Prostate gland (tissue), 2 donors: Measurements from ENCODE around the gene NLGN3. TPM values are rescaled to one million over a fixed set of nuclear protein-coding genes. Genes with fewer than 3 reads are reported as not detected.

ENCODE experiments used
- DNase-seq: peaks from one replicate; pipeline ENCODE4 v3.0.0-alpha.2; 2019; ENCODE audit warnings: low spot score
- H3K27ac ChIP-seq, 2 donors: fragments of 200-600 bp; sonication (generic); 2 replicates each; pipeline ENCODE4 v1.5.1; 2017 to 2019
- H3K27me3 ChIP-seq: fragments of 200-600 bp; sonication (generic); replicated peaks from 2 replicates; pipeline ENCODE4 v1.5.1; 2019; ENCODE audit not compliant: insufficient read depth
- H3K36me3 ChIP-seq, 2 donors: fragments of 200-600 bp; sonication (generic); 1 replicate in 1 of 2; 2 replicates in 1 of 2; pipeline versions ENCODE4 v1.5.1 to v1.8.1; 2017 to 2019
- H3K4me1 ChIP-seq: fragments of 200-600 bp; sonication (generic); replicated peaks from 2 replicates; pipeline ENCODE4 v1.5.1; 2019
- H3K4me3 ChIP-seq, 2 donors: fragments of 200-600 bp; sonication (generic); 2 replicates each; pipeline ENCODE4 v1.5.1; 2017 to 2019
- H3K9me3 ChIP-seq: fragments of 200-600 bp; sonication (generic); 2 replicates; pipeline ENCODE4 v1.5.1; 2017
- POLR2A ChIP-seq: fragments of 450-650 bp; IDR thresholded peaks from one replicate; pipeline ENCODE4 v1.6.1; 2016; ENCODE audit warnings: antibody characterized with exemption, mild to moderate bottlenecking
- POLR2AphosphoS5 ChIP-seq: sonication (generic); formaldehyde crosslinking; IDR thresholded peaks from one replicate; pipeline ENCODE4 v1.6.1; 2017; ENCODE audit warnings: antibody characterized with exemption
- WGBS: methylation state at CpG from one replicate; pipeline ENCODE4 v1.1.5; 2018; 5-methylcytosine and 5-hydroxymethylcytosine counted together
- intact Hi-C: fragments of 100-400 bp; cut with DNase I; formaldehyde crosslinking; loops from one replicate; pipeline ENCODE4 v1.14.2; 2022
- total RNA-seq, 2 donors: library from RNA; depleted of rRNA; stranded (reverse); fragments of >200 nt; gene quantifications; one replicate each; pipeline ENCODE4 v1.1.0, GENCODE V29; 2016
- TF ChIP-seq, protein P1 (sequence below), 4 experiments: fragments of 200-600 bp in 2 of 4; fragments of 450-650 bp in 2 of 4; sonication (generic) in 2 of 4; IDR thresholded peaks; 1 replicate in 3 of 4; 2 replicates in 1 of 4; pipeline ENCODE4 v1.5.1; 2016 to 2019; ENCODE audit warnings: antibody characterized with exemption in 4 of 4, mild to moderate bottlenecking in 2 of 4, moderate library complexity in 2 of 4

NLGN3 gene
- total RNA-seq, 2 donors from 2014 or later: 1.4 to 9.4 TPM

DNA sequence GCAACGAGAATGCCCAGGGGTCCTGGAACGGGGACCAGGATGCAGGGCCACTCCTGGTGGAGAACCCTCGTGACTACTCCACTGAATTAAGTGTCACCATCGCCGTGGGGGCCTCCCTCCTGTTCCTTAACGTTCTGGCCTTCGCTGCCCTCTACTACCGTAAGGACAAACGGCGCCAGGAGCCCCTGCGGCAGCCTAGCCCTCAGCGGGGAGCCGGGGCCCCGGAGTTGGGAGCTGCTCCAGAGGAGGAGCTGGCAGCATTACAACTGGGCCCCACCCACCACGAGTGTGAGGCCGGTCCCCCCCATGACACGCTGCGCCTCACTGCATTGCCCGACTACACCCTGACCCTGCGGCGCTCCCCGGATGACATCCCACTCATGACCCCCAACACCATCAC lies 24.9 kb downstream of the NLGN3 start:
- Histone ChIP-seq H3K9me3 (no peaks in the 10 kb centered on the region), H3K27me3 (no peaks in the 10 kb centered on the region), H3K4me1 (no peaks in the 10 kb centered on the region), H3K36me3 (no peaks in the 10 kb centered on the region), H3K4me3 (no peak overlapping the region), H3K27ac (no peak overlapping the region)
- intact Hi-C loops: no loop called here
- WGBS: 86% methylated on average over 14 of the region's 22 CpGs
- no peak for TF ChIP-seq POLR2AphosphoS5
- TF ChIP-seq, protein P1, sequence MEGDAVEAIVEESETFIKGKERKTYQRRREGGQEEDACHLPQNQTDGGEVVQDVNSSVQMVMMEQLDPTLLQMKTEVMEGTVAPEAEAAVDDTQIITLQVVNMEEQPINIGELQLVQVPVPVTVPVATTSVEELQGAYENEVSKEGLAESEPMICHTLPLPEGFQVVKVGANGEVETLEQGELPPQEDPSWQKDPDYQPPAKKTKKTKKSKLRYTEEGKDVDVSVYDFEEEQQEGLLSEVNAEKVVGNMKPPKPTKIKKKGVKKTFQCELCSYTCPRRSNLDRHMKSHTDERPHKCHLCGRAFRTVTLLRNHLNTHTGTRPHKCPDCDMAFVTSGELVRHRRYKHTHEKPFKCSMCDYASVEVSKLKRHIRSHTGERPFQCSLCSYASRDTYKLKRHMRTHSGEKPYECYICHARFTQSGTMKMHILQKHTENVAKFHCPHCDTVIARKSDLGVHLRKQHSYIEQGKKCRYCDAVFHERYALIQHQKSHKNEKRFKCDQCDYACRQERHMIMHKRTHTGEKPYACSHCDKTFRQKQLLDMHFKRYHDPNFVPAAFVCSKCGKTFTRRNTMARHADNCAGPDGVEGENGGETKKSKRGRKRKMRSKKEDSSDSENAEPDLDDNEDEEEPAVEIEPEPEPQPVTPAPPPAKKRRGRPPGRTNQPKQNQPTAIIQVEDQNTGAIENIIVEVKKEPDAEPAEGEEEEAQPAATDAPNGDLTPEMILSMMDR (IDR thresholded peaks at IDR 0.05): no peak
- DNase-seq: no peak

DNA sequence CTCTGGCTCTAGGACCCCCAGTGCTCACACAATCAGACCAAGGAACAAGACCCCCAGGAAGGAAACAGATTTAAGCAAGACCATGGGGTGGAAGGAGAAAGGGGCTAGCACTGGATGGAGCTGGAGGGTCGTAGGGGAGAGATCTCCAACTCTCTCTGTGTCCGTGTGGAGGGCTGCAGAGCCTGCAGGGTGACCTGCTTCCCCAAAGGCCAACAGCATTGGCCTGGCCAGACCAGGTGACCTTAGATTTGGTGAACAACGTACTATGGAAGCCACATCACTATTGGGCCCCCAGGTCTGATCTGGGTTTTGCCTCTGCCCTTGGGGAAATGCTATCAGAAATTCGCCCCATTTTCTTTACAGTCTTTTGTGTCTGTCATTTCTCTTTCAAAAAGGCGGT lies 26.0 kb downstream of the NLGN3 start:
- H3K27me3 ChIP-seq: no peaks in the 10 kb centered on the region
- H3K9me3 ChIP-seq: no peaks in the 10 kb centered on the region
- intact Hi-C loops: no loop called here
- no peak overlapping the region for H3K27ac ChIP-seq
- 92% methylated on average over 5 of the region's 5 CpGs for WGBS
- H3K4me3 ChIP-seq: no peak overlapping the region
- no peaks in the 10 kb centered on the region for H3K4me1 ChIP-seq
- no peaks in the 10 kb centered on the region for H3K36me3 ChIP-seq
- no peak for DNase-seq
- TF ChIP-seq, protein P1 (IDR thresholded peaks at IDR 0.05): no peak
- TF ChIP-seq POLR2A (no peak), POLR2AphosphoS5 (no peak)

DNA sequence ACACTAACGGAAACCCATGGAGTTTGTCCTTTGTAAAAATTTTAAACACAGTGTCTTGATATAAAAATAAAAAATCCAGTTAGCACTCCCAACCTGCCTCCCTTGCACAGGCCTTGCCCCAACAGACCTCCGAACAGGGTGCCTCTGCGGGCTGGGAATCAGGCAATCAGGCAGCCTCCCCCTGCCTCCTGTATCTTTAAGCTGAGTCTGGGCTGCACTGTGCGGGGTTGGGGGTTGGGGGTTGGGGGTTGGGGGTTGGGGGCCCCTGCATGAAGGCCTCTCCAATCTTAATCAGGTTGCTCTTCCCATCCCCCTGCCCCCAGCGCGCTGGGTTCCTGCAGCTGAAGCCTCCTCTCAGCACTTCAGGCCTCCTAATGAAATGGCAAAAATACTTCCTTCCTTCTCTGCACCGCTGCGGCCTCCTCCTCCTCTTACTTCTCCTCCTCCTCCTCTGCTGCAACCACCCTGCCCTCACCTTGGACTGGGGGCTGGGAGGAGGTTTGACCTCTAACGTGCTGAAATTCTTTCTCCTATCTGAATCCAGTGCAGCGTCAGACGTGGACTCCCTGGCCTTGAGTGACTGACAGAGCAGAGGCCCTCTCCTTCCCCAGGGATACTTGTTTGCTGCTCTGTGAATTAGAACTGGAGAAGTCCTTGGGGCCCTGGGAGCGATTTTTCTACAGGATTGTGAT lies 26.6 kb downstream of the NLGN3 start:
- no peaks in the 10 kb centered on the region for H3K4me1 ChIP-seq
- TF ChIP-seq POLR2A (no peak), POLR2AphosphoS5 (no peak)
- TF ChIP-seq, protein P1 (IDR thresholded peaks at IDR 0.05): no peak
- no peaks in the 10 kb centered on the region for H3K27me3 ChIP-seq
- intact Hi-C loops: no loop called here
- no peaks in the 10 kb centered on the region for H3K9me3 ChIP-seq
- H3K4me3 ChIP-seq: no peak overlapping the region
- H3K27ac ChIP-seq: no peak overlapping the region
- no peak for DNase-seq
- WGBS: 61% methylated on average over 11 of the region's 12 CpGs
- H3K36me3 ChIP-seq: no peaks in the 10 kb centered on the region

DNA sequence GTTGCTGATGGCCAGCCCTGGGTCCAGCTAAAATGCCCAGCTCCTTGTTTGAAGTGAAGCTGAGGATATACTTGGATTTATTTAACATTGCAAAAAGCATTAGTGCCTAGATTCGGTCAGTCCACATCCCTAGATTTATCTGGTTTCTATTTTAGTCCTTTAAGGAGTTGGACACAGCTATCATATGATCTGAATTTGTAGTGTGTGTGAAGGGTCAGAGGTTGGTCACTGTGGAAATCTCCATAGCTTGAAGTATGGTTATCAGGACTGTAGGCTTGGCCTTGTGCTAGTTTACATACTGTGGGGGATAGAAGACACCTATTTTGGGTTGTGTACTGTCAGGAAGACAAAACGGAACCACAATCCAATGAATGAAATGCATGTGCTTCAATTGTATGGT lies 28.8 kb downstream of the NLGN3 start:
- H3K4me1 ChIP-seq: no peaks in the 10 kb centered on the region
- 88% methylated on average over 2 of the region's 2 CpGs for WGBS
- no peak overlapping the region for H3K4me3 ChIP-seq
- intact Hi-C loops: no loop called here
- TF ChIP-seq POLR2AphosphoS5: no peak
- no peak for TF ChIP-seq POLR2A
- TF ChIP-seq, protein P1 (IDR thresholded peaks at IDR 0.05): no peak
- no peaks in the 10 kb centered on the region for H3K27me3 ChIP-seq
- H3K9me3 ChIP-seq: no peaks in the 10 kb centered on the region
- no peak overlapping the region for H3K27ac ChIP-seq
- DNase-seq: no peak
- H3K36me3 ChIP-seq: no peaks in the 10 kb centered on the region

DNA sequence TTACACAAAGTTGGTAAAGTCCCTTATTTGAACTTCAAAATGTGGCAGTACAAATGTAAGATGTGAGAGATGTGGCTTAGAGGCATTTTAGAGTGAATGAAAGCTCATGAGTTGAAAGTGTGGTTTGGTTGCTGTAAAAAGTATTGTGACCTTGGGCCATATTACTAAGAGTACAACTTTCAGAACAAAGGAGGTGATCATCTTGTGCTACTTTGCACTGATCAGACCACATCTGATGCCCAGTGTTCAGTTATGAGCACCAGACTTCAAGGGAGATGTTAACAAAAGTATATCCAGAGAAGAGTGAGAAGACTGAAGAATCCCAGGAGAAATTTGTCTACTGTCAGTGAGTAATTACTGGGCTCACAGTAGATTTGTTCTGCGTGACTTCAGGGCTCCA lies 30.2 kb downstream of the NLGN3 start:
- no peak for TF ChIP-seq POLR2A
- TF ChIP-seq, protein P1 (IDR thresholded peaks at IDR 0.05): no peak
- no peak for TF ChIP-seq POLR2AphosphoS5
- no peaks in the 10 kb centered on the region for H3K4me1 ChIP-seq
- H3K36me3 ChIP-seq: no peaks in the 10 kb centered on the region
- no peak for DNase-seq
- H3K9me3 ChIP-seq: no peaks in the 10 kb centered on the region
- WGBS: 93% methylated on average over 1 of the region's 1 CpG
- H3K27me3 ChIP-seq: no peaks in the 10 kb centered on the region
- intact Hi-C loops: loop anchor here (5.0 kb wide), 1 partner anchor 177 kb away; no protein-coding TSS in a partner anchor
- no peak overlapping the region for H3K4me3 ChIP-seq
- no peak overlapping the region for H3K27ac ChIP-seq
